IMR-90 (cell line): ENCODE results near the gene FAM221A.

ENCODE experiments used
- BHLHE40 ChIP-seq: fragments of 150-350 bp; IDR thresholded peaks from 2 replicates; pipeline ENCODE4 v1.6.1; 2016; ENCODE audit warnings: mild to moderate bottlenecking, low read depth, low read length
- CEBPB ChIP-seq: IDR thresholded peaks from 2 replicates; pipeline ENCODE4 v1.6.1; 2012; ENCODE audit warnings: low read depth, low read length, improper control_type of control experiment
- CTCF ChIP-seq: conservative IDR thresholded peaks from 2 replicates; pipeline ENCODE4 v1.5.1; 2012; ENCODE audit warnings: mild to moderate bottlenecking, low read depth, low read length, improper control_type of control experiment
- MAZ ChIP-seq: IDR thresholded peaks from 2 replicates; pipeline ENCODE4 v1.6.1; 2012; ENCODE audit warnings: low read depth, mild to moderate bottlenecking, low read length, improper control_type of control experiment, moderate library complexity, borderline replicate concordance
- MXI1 ChIP-seq: IDR thresholded peaks from 2 replicates; pipeline ENCODE4 v1.6.1; 2012; ENCODE audit warnings: low read depth, mild to moderate bottlenecking, low read length, moderate library complexity, borderline replicate concordance
- NFE2L2 ChIP-seq: fragments of 150-350 bp; IDR thresholded peaks from 2 replicates; pipeline ENCODE4 v1.6.1; 2016; ENCODE audit warnings: low read depth, mild to moderate bottlenecking, low read length
- POLR2A ChIP-seq: IDR thresholded peaks from 2 replicates; pipeline ENCODE4 v1.6.1; 2012; ENCODE audit warnings: mild to moderate bottlenecking, low read depth, low read length
- RAD21 ChIP-seq: IDR thresholded peaks from 2 replicates; pipeline ENCODE4 v1.6.1; 2012; ENCODE audit warnings: low read length, improper control_type of control experiment
- TF ChIP-seq, protein P1 (sequence below): fragments of 150-350 bp; IDR thresholded peaks from 2 replicates; pipeline ENCODE4 v1.6.1; 2017; ENCODE audit warnings: mild to moderate bottlenecking, antibody characterized with exemption, low read length, low read depth

DNA sequence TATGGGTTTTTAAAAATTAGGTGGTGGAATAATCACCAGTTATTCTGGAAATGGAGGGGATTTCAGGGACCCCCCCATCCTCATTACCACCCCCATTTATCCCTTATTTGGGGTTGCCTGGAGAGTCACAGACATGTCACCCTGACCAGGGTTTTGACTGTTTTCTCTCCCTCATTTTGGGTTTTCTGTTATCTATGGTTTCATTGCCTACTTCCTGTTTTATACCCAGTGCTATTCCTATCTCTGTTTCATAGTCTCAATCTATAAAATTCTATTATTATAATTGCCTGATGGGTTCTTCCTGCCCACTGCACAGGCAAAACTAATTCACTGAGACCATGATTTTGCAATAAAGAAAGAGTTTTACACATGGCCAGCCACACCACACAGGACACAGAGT, 15.9 kb upstream of the FAM221A start:
- no peak for TF ChIP-seq POLR2A
- no peak for TF ChIP-seq NFE2L2
- TF ChIP-seq CTCF: no peak
- TF ChIP-seq RAD21: no peak
- TF ChIP-seq MAZ: no peak
- no peak for TF ChIP-seq BHLHE40
- TF ChIP-seq MXI1: no peak
- no peak for TF ChIP-seq CEBPB
- TF ChIP-seq, protein P1, sequence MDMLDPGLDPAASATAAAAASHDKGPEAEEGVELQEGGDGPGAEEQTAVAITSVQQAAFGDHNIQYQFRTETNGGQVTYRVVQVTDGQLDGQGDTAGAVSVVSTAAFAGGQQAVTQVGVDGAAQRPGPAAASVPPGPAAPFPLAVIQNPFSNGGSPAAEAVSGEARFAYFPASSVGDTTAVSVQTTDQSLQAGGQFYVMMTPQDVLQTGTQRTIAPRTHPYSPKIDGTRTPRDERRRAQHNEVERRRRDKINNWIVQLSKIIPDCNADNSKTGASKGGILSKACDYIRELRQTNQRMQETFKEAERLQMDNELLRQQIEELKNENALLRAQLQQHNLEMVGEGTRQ: no peak
